ENCODE data around the gene RNF32. TPM values are rescaled to one million over a fixed set of nuclear protein-coding genes. Genes with fewer than 3 reads are reported as not detected.

The RNF32 gene
- total RNA-seq = 0.30 TPM
- long read RNA-seq = 0 reads

DNA sequence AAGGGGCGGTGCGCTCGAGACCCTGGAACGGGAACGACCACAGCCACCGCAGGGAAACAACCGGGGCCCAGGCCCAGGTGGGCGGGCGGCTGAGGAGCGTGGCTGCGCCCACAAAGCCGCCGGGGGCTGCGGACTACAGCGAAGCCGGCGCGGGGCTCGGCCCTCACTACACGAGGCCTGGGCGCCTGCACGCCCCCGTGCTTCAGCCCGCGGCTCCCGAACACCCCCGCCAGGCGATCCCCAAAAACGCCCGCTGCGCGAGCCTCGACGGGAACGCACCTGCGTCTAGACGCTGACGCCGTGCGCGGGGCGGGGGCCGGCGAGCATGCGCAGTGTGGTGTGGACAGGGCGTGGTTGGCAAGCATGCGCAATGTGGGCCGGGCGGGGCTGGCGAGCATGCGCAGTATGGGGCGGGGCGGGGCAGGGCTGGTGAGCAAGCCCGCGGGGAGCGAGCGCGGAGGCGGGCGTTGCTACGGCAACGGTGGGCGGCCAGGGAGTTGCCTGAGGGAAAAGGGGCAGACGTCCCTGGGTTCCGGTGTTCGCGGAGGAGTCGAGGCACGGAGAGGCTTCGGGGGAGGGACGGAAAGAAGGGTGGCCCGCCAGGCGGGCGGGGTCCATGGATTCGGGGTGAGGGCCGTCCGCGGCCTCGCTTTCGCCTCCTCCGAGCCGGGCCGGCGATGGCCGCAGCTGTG is at the start of gene RNF32:
RNF32 (plus strand) TSS at position 518 of the 692 bp plus-strand sequence. CDS start 3,104 bp downstream, outside the sequence.
- intact Hi-C loops (cut with DNase I) = no loop called here
- DNase-seq (ENCODE audit: missing footprints) (peak; percentile 96), ATAC-seq (peak; percentile 99)

GRCh38 chr7:156592155-156592884 is 48.3 kb upstream of the RNF32 start:
- ATAC-seq = no peak
- intact Hi-C loops (cut with DNase I) = no loop called here
- no peak for DNase-seq (ENCODE audit: missing footprints)

DNA sequence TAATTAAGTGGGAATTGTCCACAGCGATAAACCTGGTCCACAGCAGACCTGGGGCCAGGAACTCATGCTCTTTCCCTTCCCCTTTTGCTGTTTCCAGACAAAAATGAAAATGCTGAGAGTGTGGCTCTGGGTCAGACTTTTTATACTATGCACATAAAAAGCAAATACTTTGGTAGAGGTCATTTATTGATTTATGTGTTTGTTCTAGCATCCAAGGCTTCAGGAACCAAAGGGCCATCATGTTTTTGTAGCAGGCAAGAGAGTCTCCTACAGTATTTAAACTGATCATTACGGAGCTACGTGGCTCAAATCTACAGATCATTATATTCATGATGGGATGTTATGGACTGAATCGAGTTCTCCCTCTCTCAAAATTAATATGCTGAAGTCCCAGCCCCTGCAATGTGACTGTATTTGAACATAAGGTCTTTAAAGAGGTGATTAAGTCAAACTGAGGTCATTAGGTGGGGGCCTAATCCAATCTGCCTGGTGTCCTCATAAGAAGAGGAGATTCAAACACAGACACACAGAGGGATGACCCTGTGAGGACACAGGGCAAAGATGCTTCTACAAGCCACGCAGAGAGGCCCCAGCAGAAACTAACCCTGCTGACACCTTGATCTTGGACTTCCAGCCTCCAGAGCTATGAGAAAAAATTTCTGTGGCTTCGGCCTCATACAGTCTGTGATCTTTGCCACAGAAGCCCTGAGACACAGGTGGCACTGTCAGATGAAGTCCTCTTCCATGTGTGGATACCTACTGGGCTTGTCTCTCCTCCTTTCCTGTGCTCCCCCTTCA is 46.1 kb upstream of the RNF32 start:
- no peak for ATAC-seq
- no peak for DNase-seq (ENCODE audit: missing footprints)
- intact Hi-C loops (cut with DNase I) = no loop called here

DNA sequence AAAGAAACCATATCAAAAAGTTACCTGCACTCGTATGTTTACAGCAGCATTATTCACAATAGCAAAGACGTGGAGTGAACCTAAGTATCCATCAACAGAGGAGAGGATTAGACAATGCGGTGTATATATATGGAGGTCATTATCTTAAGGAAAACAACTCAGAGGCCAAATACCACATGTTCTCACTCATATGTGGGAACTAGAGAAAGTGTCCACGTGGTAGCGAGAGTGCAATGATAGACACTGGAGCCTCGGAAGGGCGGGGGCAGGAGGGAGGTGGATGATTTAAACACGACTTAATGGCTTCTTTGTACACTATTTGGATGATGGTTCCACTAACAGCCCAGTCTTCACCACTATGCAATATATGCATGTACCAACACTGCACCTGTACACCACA is 40.1 kb upstream of the RNF32 start:
- DNase-seq (ENCODE audit: missing footprints) (no peak), ATAC-seq (no peak)
- intact Hi-C loops (cut with DNase I) = no loop called here

- no peak for ATAC-seq
- no peak for DNase-seq (ENCODE audit: missing footprints)
- intact Hi-C loops (cut with DNase I) = no loop called here
Observed at GRCh38 chr7:156602283-156602682, 38.3 kb upstream of the RNF32 start.

GRCh38 chr7:156603011-156603410 is 37.6 kb upstream of the RNF32 start:
- DNase-seq (ENCODE audit: missing footprints) (no peak), ATAC-seq (no peak)
- intact Hi-C loops (cut with DNase I) = no loop called here

DNA sequence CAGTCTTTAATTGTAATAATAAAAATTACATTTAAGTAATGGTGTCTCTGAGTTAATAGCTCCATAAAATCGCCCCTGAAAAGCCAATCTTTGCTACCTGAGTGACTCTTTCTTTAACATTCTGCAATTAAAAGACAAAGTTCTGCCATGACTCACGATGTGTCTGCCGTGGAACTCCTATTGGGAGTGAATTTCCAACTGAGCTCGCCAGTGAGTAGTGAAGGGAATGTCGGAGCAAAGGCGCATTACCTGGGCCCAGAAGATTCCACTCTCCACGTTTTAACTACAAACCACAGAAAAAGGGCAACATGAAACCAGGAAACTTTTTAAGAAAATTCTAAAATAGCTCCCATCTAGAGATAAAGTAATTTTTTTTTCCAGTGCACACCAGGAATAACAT is 36.9 kb upstream of the RNF32 start:
- DNase-seq (ENCODE audit: missing footprints) (no peak), ATAC-seq (no peak)
- intact Hi-C loops (cut with DNase I) = no loop called here

DNA sequence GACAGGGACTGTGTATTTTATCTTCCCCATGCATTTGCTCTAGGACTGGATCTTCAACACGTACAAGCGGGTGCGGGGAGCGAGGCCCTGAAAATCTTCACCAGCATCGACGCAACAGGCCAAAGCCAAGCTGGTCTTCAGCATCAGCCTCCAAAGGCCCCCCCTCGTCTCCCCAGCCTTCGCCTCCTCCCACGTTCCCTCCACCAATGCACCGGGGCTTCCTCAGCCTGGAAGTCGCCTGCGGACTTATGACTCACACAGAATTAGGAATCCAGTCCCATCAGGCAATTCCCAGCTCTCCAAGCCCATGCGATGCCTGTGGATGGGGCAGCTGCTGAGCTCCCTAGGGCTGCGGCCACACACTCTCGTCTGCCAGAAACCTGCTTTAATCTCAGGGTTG is 36.3 kb upstream of the RNF32 start:
- DNase-seq (ENCODE audit: missing footprints) = no peak
- intact Hi-C loops (cut with DNase I) = no loop called here
- no peak for ATAC-seq

GRCh38 chr7:156604836-156605695 is 35.5 kb upstream of the RNF32 start:
- DNase-seq (ENCODE audit: missing footprints) (no peak), ATAC-seq (no peak)
- intact Hi-C loops (cut with DNase I) = no loop called here

GRCh38 chr7:156606135-156606534 is 34.4 kb upstream of the RNF32 start:
- ATAC-seq (no peak), DNase-seq (ENCODE audit: missing footprints) (no peak)
- intact Hi-C loops (cut with DNase I) = no loop called here

GRCh38 chr7:156606691-156607331 is 33.8 kb upstream of the RNF32 start:
- DNase-seq (ENCODE audit: missing footprints) (no peak), ATAC-seq (no peak)
- intact Hi-C loops (cut with DNase I) = no loop called here

DNA sequence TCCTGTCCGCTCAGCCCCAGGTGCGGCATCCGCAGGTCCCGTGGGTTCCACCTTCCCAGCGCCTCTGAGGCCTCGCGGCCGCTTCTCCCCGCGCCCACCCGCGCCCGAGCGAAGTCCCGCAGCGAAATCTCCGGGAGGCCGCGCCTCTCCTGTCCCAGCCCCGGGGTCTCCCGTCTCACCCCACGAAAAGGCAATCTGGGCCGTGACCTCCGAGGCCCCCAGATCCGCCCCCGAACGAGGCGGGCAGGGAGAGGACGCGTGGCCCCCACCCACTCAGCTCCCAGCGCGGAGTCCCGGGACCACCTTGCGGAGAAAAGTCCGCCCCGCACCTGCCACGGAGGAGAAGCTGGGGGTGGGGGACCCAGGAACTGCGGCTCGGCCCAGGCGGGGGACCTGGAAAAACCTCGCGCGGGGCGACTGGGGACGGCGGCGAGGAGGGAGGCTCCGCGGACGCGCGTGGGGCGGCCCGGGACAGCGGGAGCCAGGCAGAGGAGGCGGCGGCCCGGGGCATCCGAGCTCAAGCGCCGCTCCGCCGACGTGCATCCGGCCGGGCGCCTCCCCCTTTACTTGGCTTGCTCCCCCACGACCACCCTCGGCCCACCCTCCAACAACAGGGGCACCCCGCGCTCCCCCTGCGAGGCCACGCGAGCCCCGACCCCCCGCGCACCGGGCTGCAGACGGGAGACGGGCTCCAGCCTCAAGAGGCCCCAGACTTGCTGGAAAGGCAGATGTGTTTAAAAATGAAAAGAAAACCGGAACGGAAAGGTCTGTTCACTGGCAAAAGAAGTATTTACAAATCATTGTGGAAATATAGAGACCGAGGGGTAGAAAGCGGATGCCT is 33.0 kb upstream of the RNF32 start:
- ATAC-seq (no peak), DNase-seq (ENCODE audit: missing footprints) (no peak)
- intact Hi-C loops (cut with DNase I) = no loop called here

GRCh38 chr7:156608173-156608478 is 32.4 kb upstream of the RNF32 start:
- intact Hi-C loops (cut with DNase I) = no loop called here
- ATAC-seq = no peak
- DNase-seq (ENCODE audit: missing footprints) = no peak

DNA sequence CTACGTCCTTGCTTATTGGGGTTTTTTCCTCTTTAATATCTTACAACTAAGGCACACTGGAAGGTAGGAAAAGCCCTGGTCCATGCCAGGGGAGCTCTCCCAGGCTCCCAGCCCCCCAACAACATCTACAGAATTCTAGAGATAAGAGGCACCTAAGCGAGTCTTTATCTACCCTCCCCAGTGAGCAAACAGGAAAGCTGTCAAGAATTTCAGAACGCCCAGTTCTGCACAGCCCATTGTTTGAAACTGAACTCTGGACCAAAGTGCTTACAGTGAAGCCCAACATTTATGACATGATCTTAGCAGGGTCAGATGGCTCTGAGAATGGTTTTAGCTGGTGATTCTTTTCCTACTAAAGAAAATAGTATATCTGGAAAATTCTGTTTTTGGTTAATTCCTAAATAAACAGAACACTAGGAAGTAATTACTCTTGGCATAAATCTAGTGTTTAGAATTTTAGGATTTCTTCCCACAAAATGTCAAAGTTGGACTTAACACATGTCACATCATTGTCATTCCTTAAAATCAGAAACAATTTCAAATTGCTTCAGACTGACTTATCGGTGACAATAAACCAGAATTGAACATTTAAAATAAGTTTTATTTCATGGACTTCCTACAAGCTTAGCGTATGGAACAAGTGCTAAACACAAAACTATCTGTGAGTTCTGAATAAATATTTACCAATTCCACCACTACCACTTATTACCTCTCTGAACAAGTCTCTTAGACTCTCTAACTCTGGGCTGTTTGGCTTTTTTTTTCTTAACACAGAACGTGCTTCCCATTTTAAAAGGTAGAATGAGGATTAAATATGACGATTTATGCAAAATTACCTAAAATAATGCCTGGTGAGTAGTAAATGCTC is 31.3 kb upstream of the RNF32 start:
- no peak for ATAC-seq
- DNase-seq (ENCODE audit: missing footprints) = no peak
- intact Hi-C loops (cut with DNase I) = no loop called here

GRCh38 chr7:156610130-156610529 is 30.4 kb upstream of the RNF32 start:
- intact Hi-C loops (cut with DNase I) = no loop called here
- DNase-seq (ENCODE audit: missing footprints) (no peak), ATAC-seq (no peak)

DNA sequence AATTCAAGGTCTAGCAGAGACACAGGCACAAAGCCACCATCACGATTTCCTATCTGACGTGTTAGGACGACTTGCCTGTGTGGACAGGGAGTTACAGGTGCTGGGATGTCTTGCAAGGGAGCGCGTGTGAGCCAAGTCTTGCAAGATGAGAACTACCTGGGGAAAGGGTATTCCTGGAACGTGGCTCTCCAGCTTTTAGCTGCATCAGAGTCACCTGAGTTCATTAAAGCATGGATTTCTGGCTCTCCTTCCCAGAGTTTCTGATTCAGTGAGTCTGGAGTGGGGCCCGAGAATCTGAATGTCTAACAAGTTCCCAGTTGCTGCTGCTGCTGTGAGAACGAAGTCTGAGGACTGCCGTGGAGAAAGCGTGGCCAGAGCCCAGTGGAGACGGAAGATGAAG is 30.0 kb upstream of the RNF32 start:
- intact Hi-C loops (cut with DNase I) = no loop called here
- ATAC-seq (no peak), DNase-seq (ENCODE audit: missing footprints) (no peak)

Data from Right ventricle myocardium inferior (tissue), 1 donor.